Renal cortical epithelial cell (primary cell): ENCODE measurements around the gene DENND5B. TPM values are rescaled to one million over a fixed set of nuclear protein-coding genes. Genes with fewer than 3 reads are reported as not detected.

Source experiments
- DNase-seq: peaks from one replicate; pipeline ENCODE4 v3.0.0-alpha.2; 2011; ENCODE audit warnings: low read depth
- total RNA-seq: library from RNA; depleted of rRNA; stranded (reverse); fragments of >200 nt; gene quantifications from 2 replicates; pipeline ENCODE4 v1.2.3, GENCODE V29; 2014

Gene DENND5B
- total RNA-seq, 1 donor from 2014 or later, result 23.9 TPM

- DNase-seq, result no peak
Measured at GRCh38 chr12:31471823-31472222, 119.1 kb downstream of the DENND5B start.

- peak; percentile 40 for DNase-seq
Measured at GRCh38 chr12:31471051-31471450, 119.9 kb downstream of the DENND5B start.

- no peak for DNase-seq
Measured at GRCh38 chr12:31470459-31470858, 120.5 kb downstream of the DENND5B start.

- peak; percentile 56 for DNase-seq
Measured at GRCh38 chr12:31466768-31467167, 124.2 kb downstream of the DENND5B start.

- no peak for DNase-seq
Measured at GRCh38 chr12:31465002-31465401, 125.9 kb downstream of the DENND5B start.

- no peak for DNase-seq
Measured at GRCh38 chr12:31460024-31460423, 130.9 kb downstream of the DENND5B start.

GRCh38 chr12:31456562-31456961, 134.4 kb downstream of the DENND5B start:
- DNase-seq, result no peak

GRCh38 chr12:31444736-31445135, 146.2 kb downstream of the DENND5B start:
- no peak for DNase-seq

GRCh38 chr12:31440586-31440985, 150.3 kb downstream of the DENND5B start:
- DNase-seq, result peak; percentile 18

GRCh38 chr12:31440134-31440533, 150.8 kb downstream of the DENND5B start:
- no peak for DNase-seq

GRCh38 chr12:31431721-31432240, 159.2 kb downstream of the DENND5B start:
- no peak for DNase-seq

GRCh38 chr12:31423405-31423804, 167.5 kb downstream of the DENND5B start:
- no peak for DNase-seq

- DNase-seq, result no peak
Measured at GRCh38 chr12:31412292-31412801, 178.6 kb downstream of the DENND5B start.

- no peak for DNase-seq
Measured at GRCh38 chr12:31408763-31409162, 182.2 kb downstream of the DENND5B start.

GRCh38 chr12:31407562-31407961, 183.4 kb downstream of the DENND5B start:
- no peak for DNase-seq

GRCh38 chr12:31406345-31406744, 184.6 kb downstream of the DENND5B start:
- DNase-seq, result no peak

GRCh38 chr12:31405021-31405420, 185.9 kb downstream of the DENND5B start:
- DNase-seq, result no peak

- peak; percentile 88 for DNase-seq
Measured at GRCh38 chr12:31403099-31403607, 187.8 kb downstream of the DENND5B start.

- no peak for DNase-seq
Measured at GRCh38 chr12:31393004-31393550, 197.9 kb downstream of the DENND5B start.

GRCh38 chr12:31390991-31391390, 199.9 kb downstream of the DENND5B start:
- DNase-seq, result no peak

GRCh38 chr12:31388713-31389112, 202.2 kb downstream of the DENND5B start:
- DNase-seq, result no peak

- no peak for DNase-seq
Measured at GRCh38 chr12:31387466-31387865, 203.5 kb downstream of the DENND5B start.

- DNase-seq, result no peak
Measured at GRCh38 chr12:31387011-31387410, 203.9 kb downstream of the DENND5B start.

GRCh38 chr12:31386364-31386777, 204.6 kb downstream of the DENND5B start:
- DNase-seq, result no peak
